Inflammatory macrophage treated with lipopolysaccharide for 1 hour (primary cell): Measurements from ENCODE around the gene ABHD15.
A peak's percentile ranks its signal among the peaks of the same experiment; 100 is the strongest.

Source experiments
- DNase-seq, 2 donors: peaks; one replicate each; pipeline ENCODE4 v3.0.0-alpha.2; 2020 to 2022

The ABHD15 gene

GRCh38 chr17:29566473-29567303, at the start of gene ABHD15:
Gene ABHD15, minus strand, starts transcription at chr17:29567037. Its CDS starts 71 bp downstream, at chr17:29566966.
- DNase-seq = peak; percentile 76 to 81

GRCh38 chr17:29615492-29616299, 48.9 kb upstream of the ABHD15 start:
- DNase-seq = peak; percentile 80 to 93

- DNase-seq = peak; percentile 64 to 66
Measured at GRCh38 chr17:29615048-29615385, 48.2 kb upstream of the ABHD15 start.

DNA sequence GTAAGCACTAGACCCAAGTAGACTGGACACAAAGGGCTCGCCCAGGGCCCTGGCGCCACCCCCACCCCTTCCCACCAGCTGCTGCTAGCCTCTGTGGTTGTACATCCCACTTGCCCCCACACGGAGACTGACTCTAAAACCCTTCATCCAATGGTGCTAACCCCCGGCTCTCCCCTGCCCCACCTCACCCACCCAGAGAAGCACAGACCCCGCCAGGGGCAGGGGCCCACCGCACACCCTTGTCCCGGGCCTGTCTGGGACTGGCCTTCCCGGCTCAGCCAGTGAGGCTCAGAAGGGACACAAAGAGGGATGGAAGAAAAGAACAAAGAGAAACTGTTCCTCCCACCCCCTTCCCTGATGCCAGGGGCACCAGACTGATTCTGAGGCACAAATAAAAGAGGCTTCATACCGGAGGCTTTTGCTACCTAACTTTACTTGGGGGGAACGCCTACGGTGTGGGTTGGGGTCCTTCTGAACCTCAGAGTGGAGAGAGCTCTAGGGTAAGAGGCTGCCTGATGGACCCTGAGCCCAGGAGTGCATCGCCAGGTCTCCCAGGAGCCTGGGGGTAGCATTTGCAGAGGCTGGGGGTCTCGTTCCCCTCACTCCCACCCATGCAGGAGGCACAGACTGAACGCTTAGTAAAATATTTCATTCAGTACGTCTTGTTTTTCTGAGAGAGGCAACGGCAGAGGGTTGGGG, 47.7 kb upstream of the ABHD15 start:
- DNase-seq = no peak

DNA sequence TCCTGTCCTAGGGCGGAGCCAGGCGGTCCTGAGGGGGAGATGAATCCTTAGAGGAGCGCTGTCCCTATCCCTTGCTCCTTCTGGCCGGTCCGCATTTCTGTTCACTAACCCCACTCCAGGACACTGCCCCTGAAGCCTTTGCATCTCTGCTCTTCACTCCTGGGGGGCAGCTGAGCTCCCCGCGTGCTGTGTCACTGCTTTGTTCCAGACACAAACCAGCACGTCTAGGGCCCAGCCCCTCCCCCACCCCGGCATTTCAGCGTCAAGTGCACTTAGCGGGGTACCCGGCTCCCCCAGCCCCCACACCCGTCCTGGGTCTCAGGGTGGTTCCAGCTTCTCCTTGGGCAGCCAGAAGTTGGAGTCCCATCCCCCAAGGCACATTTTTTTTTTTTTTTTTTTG, 47.0 kb upstream of the ABHD15 start:
- DNase-seq = no peak

DNA sequence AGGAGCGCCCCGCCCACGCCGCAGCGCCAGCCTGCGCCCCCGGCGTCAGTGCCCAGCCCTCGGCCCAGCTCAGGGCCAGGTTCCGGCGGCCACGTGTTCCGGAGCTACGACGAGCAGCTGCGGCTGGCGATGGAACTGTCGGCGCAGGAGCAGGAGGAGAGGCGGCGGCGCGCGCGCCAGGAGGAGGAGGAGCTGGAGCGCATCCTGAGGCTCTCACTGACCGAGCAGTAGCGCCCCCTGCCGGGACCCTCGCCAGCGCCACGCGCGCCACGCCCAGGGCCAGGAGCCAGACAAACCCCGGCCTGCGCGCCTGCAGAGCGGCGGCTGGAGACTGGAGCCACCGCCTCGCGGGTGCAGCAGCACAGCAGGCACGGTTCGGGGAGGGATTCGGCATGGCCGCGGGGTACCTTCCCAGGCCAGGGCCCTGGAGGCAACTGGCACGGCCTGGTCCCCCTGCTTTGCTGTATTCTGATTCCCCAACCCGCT, 46.6 kb upstream of the ABHD15 start:
- DNase-seq = peak; percentile 86 to 98

GRCh38 chr17:29612404-29613280, 45.8 kb upstream of the ABHD15 start:
- no peak for DNase-seq

DNA sequence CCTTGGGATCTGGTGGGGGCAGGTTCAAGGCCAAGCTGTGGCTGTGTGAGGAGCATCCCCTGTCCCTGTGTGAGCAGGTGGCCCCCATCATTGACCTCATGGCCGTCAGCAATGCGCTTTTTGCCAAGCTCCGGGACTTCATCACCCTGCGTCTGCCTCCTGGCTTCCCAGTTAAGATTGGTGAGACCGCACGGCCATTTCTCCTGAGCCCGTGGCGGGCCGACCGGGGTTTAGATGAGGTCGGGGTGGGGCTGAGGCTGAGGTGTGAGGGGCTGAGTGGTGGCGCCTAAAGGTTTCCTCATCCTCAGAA, 45.2 kb upstream of the ABHD15 start:
- DNase-seq = no peak

DNA sequence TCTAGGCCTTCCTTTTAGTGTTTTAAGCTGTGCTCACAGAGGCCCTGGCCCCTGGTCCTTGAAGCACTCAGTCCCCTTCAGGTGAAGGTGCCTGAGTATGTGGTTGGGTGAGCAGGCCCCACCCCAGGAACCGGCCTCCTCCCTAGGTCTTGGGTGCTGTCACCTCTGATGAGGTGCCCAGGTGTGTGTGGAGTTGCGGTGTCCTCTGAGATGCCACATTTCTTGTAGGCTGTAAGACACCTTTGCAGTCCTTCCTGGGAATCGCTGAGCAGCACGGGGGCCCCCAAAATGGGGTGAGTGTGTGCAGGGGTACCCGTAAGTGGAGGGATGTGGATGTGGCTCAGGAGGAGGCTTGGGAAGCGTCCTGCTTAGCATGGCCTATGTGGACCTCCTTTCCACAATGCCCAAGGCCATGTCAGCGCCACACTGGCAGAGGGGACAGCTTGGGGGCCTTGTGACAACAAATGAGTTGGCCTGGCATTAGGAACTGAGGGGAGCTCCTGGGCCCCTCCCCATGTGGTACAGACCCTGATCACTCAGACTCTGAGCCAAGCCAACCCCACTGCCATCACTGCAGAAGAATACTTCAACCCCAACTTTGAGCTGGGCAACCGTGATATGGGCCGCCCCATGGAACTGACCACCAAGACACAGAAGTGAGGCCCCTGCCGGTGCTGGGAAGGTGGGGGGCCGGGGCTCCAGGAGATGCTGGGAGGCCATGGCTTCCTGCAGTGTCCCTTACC, 44.7 kb upstream of the ABHD15 start:
- no peak for DNase-seq

- no peak for DNase-seq
Measured at GRCh38 chr17:29610395-29610794, 43.6 kb upstream of the ABHD15 start.

- no peak for DNase-seq
Measured at GRCh38 chr17:29608986-29609385, 42.1 kb upstream of the ABHD15 start.

DNA sequence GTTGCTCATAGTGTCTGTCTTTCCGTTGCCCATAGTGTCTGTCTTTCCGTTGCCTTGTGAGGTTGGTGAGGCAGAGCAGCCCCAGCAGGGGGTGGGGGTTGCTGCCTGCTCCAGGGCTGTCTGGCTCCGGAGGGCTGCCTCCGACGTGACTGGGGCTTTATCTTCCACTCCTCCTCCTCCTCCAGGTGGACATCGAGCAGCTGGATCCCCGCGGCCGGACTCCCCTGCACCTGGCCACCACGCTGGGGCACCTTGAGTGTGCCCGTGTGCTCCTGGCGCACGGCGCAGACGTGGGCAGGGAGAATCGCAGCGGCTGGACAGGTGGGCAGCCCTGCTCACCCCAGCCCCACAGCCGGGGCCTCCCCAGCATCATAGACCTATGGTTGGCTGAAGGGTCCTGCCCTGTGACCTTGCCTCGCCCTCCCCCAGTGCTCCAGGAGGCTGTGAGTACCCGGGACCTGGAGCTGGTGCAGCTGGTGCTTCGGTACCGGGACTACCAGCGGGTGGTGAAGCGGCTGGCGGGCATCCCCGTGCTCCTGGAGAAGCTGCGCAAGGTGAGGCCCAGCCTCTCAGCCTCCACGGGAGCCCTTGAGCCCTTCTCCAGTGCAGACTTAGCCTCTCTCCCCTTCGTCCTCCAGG, 40.8 kb upstream of the ABHD15 start:
- no peak for DNase-seq

- DNase-seq = no peak
Measured at GRCh38 chr17:29603109-29603674, 36.4 kb upstream of the ABHD15 start.

DNA sequence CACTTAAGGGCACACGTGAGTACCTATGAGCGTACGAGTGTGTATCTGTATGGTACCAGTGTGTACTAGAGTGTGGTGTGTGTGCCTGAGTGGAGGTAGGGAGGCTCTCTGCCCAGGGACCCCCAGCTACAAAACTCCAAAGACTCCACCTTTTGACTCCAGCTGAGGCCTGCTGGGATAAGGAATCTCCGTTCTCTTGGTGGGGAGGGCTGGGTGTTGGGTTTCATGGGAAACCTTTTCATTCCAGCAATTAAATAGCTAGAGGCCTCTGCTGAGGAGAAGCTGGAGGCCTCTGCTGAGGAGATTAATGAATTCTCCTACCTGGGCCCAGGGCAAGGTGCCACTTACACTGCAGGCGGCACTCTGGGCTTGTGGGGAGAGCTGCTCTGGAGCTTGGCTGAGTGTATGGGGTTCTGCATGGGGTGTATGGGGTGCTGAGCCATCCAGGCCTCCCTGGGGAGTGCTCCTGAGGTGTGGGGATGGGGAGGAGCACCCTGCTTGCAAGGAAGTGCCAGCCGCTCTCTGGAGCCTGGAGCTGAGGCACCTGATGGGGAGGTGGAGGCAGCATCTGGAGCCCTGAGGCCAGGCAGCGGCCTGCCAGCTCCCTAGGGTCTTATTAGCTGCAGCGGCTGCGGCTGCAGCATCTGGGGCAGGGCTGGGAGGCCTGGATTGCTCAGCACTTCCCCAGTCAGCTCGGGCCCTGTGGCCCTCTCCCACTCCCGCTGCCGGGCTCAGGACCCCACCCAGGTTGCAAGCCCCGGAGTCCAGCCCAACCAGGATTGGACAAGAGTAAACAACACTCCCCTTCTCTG, 30.7 kb upstream of the ABHD15 start:
- no peak for DNase-seq

DNA sequence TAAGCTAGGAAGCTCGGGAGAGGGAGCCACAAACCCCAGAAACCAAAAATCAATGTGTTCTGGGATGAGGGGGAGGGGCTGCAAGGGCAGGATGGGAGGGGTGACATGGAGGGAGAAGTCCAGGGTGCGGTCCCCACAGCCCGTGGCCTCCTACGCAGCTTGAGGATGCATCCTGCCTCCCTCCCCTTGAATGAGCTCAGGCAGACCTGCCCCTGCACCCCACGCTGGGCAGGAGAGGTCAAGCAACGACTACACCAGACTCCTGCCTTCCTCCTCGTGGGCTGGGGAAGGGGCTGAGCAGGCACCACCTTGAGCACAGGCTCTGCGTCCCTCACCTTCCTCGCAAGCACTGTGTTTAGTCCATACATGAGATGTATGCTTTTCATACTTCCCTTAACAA, 30.0 kb upstream of the ABHD15 start:
- no peak for DNase-seq

DNA sequence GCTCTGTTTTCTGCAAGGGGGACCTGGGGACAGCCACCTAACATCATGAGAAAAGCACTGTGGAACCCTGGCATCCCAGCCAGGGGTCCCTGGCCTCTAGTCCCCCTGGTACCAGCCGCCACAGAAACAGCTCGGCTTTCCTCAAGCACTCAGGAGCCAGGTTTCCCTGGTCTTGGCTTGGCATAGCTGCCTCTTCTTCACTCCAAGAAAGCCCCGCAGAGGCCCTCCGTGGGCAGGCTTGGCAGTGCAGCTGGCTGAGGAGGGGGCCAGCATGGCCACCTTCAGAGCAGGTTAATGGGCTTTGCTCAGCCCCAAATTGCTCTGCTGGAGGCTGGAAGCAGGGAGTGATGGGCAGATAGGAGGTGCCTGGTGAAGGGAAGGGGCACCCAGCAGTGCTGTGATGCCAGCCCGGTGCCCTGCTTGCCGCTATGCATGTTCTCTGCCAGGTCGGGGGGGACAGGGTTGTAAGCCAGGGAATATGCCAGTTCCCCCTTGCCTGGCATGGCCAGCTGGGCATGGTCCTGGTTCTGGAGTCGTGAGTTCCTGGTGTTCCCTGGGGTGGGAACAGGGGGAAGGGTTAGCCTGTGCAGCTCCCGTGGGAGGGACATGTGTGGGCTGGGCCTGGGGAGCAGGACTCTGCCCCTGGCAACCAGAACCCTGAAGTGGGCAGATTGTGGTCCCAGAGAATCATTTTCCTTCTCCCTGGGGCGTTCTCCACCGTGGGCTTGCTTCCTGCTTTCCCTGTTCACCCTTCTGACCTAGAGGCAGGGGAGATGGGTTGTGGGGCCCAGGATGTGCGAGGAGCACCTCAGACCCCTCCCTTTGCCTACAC, 29.3 kb upstream of the ABHD15 start:
- DNase-seq = no peak

GRCh38 chr17:29595107-29595942, 28.5 kb upstream of the ABHD15 start:
- DNase-seq = no peak

- DNase-seq = no peak
Measured at GRCh38 chr17:29594519-29595090, 27.8 kb upstream of the ABHD15 start.
